ENCODE data around the gene RAB1A.
A peak's percentile ranks its signal among the peaks of the same experiment; 100 is the strongest.
"Not testable (repeated sequence)": the region's sequence is repeated elsewhere in the genome, so short reads cannot be mapped to it uniquely, and the experiment has no call there.

Gene RAB1A

GRCh38 chr2:65134158-65134557 lies 4.3 kb upstream of the RAB1A start:
- no peak for DNase-seq

- DNase-seq = no peak
Observed at GRCh38 chr2:65133626-65134025, 3.7 kb upstream of the RAB1A start.

- not testable (repeated sequence) for DNase-seq
Observed at GRCh38 chr2:65132930-65133329, 3.0 kb upstream of the RAB1A start.

GRCh38 chr2:65130664-65131175 lies 814 bp upstream of the RAB1A start:
- DNase-seq = peak in 1 of 6 experiments; percentile 67

GRCh38 chr2:65129286-65129825 lies 550 bp downstream of the RAB1A start:
- DNase-seq = peak in 5 of 6 experiments; percentile 10 to 53 (median 46)

GRCh38 chr2:65128297-65129190 lies 1.4 kb downstream of the RAB1A start:
- no peak for DNase-seq

- DNase-seq = not testable (repeated sequence)
Observed at GRCh38 chr2:65125457-65125856, 4.4 kb downstream of the RAB1A start.

GRCh38 chr2:65122313-65122712 lies 7.6 kb downstream of the RAB1A start:
- no peak for DNase-seq

GRCh38 chr2:65120990-65121693 lies 8.8 kb downstream of the RAB1A start:
- no peak for DNase-seq

- DNase-seq = no peak
Observed at GRCh38 chr2:65116645-65117044, 13.3 kb downstream of the RAB1A start.

GRCh38 chr2:65114921-65115320 lies 15.0 kb downstream of the RAB1A start:
- no peak for DNase-seq

- no peak for DNase-seq
Observed at GRCh38 chr2:65113816-65114215, 16.1 kb downstream of the RAB1A start.

- no peak for DNase-seq
Observed at GRCh38 chr2:65113229-65113628, 16.7 kb downstream of the RAB1A start.

GRCh38 chr2:65112633-65113032 lies 17.3 kb downstream of the RAB1A start:
- no peak for DNase-seq

- DNase-seq = no peak
Observed at GRCh38 chr2:65108780-65109179, 21.1 kb downstream of the RAB1A start.

- no peak for DNase-seq
Observed at GRCh38 chr2:65107530-65107929, 22.4 kb downstream of the RAB1A start.

GRCh38 chr2:65103013-65103715 lies 26.7 kb downstream of the RAB1A start:
- no peak for DNase-seq

GRCh38 chr2:65101071-65101470 lies 28.8 kb downstream of the RAB1A start:
- DNase-seq = no peak

- DNase-seq = no peak
Observed at GRCh38 chr2:65098741-65099140, 31.2 kb downstream of the RAB1A start.

- no peak for DNase-seq
Observed at GRCh38 chr2:65097844-65098243, 32.1 kb downstream of the RAB1A start.

GRCh38 chr2:65096948-65097347 lies 33.0 kb downstream of the RAB1A start:
- DNase-seq = no peak

GRCh38 chr2:65093211-65093610 lies 36.7 kb downstream of the RAB1A start:
- DNase-seq = no peak

- DNase-seq = no peak
Observed at GRCh38 chr2:65092791-65093190, 37.1 kb downstream of the RAB1A start.

Measured in stimulated activated naive CD4-positive, alpha-beta T cell (primary cell).